ENCODE results near the gene THAP8. TPM values are rescaled to one million over a fixed set of nuclear protein-coding genes. Genes with fewer than 3 reads are reported as not detected.

Gene THAP8
- total and polyA plus RNA-seq, 2 of the 13 experiments (the other 11 are each of a cell fraction or from before 2014, with no cell fraction given) = 1.7 to 3.7 TPM

DNA sequence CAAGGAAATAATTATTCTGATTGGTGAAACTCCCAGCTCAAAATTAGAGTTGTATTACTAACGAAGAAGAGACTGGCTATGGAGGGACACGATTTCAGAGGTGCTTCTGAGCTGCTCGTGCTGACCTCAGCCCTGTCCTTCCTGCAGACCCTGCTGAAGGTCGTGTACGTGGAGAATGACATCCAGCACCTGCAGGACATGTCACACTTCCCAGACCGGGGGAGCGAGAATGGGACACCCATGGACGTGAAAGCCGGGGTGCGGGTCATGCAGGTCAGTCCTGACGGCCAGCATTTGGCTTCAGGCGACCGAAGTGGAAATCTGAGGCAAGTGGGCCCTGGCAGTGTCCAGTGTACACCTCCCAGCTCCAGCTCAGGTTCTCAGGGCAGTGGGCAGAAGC lies 28.8 kb upstream of the THAP8 start:
- BruUV-seq (replicated peaks) = no TSS peak
- Histone ChIP-seq H3K4me2 (ENCODE audit: low read depth, low read length) (no peak overlapping the region), H3K36me3 (replicated peaks in 1 of 2; ENCODE audit: control insufficient read depth in 1 of 2, insufficient read depth in 2 of 2, low read length in 2 of 2) (peaks cover 15 to 46% of the 10 kb centered on the region in 2 experiments), H3K4me1 (ENCODE audit: insufficient read depth, low read length) (peaks cover 13% of the 10 kb centered on the region), H3K9ac (ENCODE audit: insufficient read depth, low read depth, low read length) (no peak overlapping the region), H3K79me2 (ENCODE audit: insufficient read depth, low read length) (no peaks in the 10 kb centered on the region), H3K4me3 (replicated peaks in 1 of 3; ENCODE audit: insufficient read depth in 1 of 3, low read depth in 2 of 3, low read length in 3 of 3) (no peak overlapping the region), H3K9me3 (ENCODE audit: low read length) (no peaks in the 10 kb centered on the region), H3K27ac (ENCODE audit: extremely low read length, insufficient read depth, low read length) (no peak overlapping the region), H3K27me3 (ENCODE audit: control insufficient read depth in 1 of 2, insufficient read depth in 2 of 2, low read length in 2 of 2) (no peaks in the 10 kb centered on the region), H2AFZ (ENCODE audit: low read length) (no peak overlapping the region), H4K20me1 (ENCODE audit: insufficient read depth, low read length) (no peaks in the 10 kb centered on the region)
- ChIA-PET CTCF (ENCODE audit: low intra/inter-chr PET ratio, low total read pairs) (no interaction called here), POLR2A (no interaction called here)
- DNase-seq (ENCODE audit: low spot score) (no peak), ATAC-seq (no peak), FAIRE-seq (no peak)
- WGBS (ENCODE audit: low lambda C conversion rate) = 89% methylated on average over 13 of the region's 13 CpGs
- in situ Hi-C loops (cut with HindIII; ENCODE audit: extremely low pct_ligation_motif_present, low pct_unique_long_range_greater_than_20kb) = no loop called here
- intact Hi-C loops (cut with micrococcal nuclease; ENCODE audit: unreplicated experiment) = no loop called here
- TF ChIP-seq, protein P1, sequence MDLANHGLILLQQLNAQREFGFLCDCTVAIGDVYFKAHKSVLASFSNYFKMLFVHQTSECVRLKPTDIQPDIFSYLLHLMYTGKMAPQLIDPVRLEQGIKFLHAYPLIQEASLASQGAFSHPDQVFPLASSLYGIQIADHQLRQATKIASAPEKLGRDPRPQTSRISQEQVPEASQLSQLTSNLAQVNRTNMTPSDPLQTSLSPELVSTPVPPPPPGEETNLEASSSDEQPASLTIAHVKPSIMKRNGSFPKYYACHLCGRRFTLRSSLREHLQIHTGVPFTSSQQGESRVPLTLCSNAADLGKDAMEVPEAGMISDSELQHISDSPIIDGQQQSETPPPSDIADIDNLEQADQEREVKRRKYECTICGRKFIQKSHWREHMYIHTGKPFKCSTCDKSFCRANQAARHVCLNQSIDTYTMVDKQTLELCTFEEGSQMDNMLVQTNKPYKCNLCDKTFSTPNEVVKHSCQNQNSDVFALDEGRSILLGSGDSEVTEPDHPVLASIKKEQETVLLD (CRISPR knock-in tag; IDR thresholded peaks at IDR 0.05; ENCODE audit: low read depth) = no peak
- TF ChIP-seq USF2 (IDR thresholded peaks at IDR 0.05; ENCODE audit: low read depth, low read length) = no peak
- TF ChIP-seq USF2 (CRISPR knock-in tag; IDR thresholded peaks at IDR 0.05; ENCODE audit: borderline replicate concordance) = no peak
- TF ChIP-seq ZMYM4 (CRISPR knock-in tag; IDR thresholded peaks at IDR 0.05) = no peak
- TF ChIP-seq REPIN1 (CRISPR knock-in tag; IDR thresholded peaks at IDR 0.05; ENCODE audit: borderline replicate concordance, low read depth) = no peak
- no peak for TF ChIP-seq ZXDC (CRISPR knock-in tag; IDR thresholded peaks at IDR 0.05)
- TF ChIP-seq ZNF44 (CRISPR knock-in tag; IDR thresholded peaks at IDR 0.05) = no peak
- TF ChIP-seq ZSCAN29 (CRISPR knock-in tag; conservative IDR thresholded peaks at IDR 0.05) = no peak
- TF ChIP-seq ZNF704 (CRISPR knock-in tag; IDR thresholded peaks at IDR 0.05; ENCODE audit: borderline replicate concordance) = no peak
